Stimulated activated CD4-positive, alpha-beta T cell treated with anti-CD3 and anti-CD28 coated beads, TNF-alpha, amount 100 ng/mL, for 1 hour (primary cell): ENCODE measurements around the gene CNTNAP2.

ENCODE experiments used
- DNase-seq, 3 donors: peaks; one replicate each; pipeline ENCODE4 v3.0.0-alpha.2; 2020; ENCODE audit warnings: low read depth in 3 of 3, low spot score in 1 of 3

The CNTNAP2 gene

GRCh38 chr7:147805996-147806576 lies 1689.5 kb downstream of the CNTNAP2 start:
- DNase-seq, result no peak

GRCh38 chr7:147809786-147810185 lies 1693.2 kb downstream of the CNTNAP2 start:
- DNase-seq, result no peak

GRCh38 chr7:147810269-147810668 lies 1693.7 kb downstream of the CNTNAP2 start:
- no peak for DNase-seq

GRCh38 chr7:147811923-147812322 lies 1695.3 kb downstream of the CNTNAP2 start:
- DNase-seq, result no peak

- no peak for DNase-seq
Measured at GRCh38 chr7:147813316-147813715, 1696.7 kb downstream of the CNTNAP2 start.

GRCh38 chr7:147818317-147818716 lies 1701.7 kb downstream of the CNTNAP2 start:
- DNase-seq, result no peak

- DNase-seq, result no peak
Measured at GRCh38 chr7:147824671-147825070, 1708.1 kb downstream of the CNTNAP2 start.

- DNase-seq, result no peak
Measured at GRCh38 chr7:147829016-147829415, 1712.4 kb downstream of the CNTNAP2 start.

GRCh38 chr7:147833557-147833956 lies 1717.0 kb downstream of the CNTNAP2 start:
- DNase-seq, result no peak

GRCh38 chr7:147833970-147834369 lies 1717.4 kb downstream of the CNTNAP2 start:
- no peak for DNase-seq

GRCh38 chr7:147852833-147853232 lies 1736.2 kb downstream of the CNTNAP2 start:
- no peak for DNase-seq

GRCh38 chr7:147857152-147858140 lies 1740.8 kb downstream of the CNTNAP2 start:
- no peak for DNase-seq

- no peak for DNase-seq
Measured at GRCh38 chr7:147858421-147858820, 1741.8 kb downstream of the CNTNAP2 start.

- DNase-seq, result no peak
Measured at GRCh38 chr7:147859033-147859432, 1742.4 kb downstream of the CNTNAP2 start.

GRCh38 chr7:147859486-147859885 lies 1742.9 kb downstream of the CNTNAP2 start:
- no peak for DNase-seq

GRCh38 chr7:147861058-147861716 lies 1744.6 kb downstream of the CNTNAP2 start:
- no peak for DNase-seq

GRCh38 chr7:147861945-147862344 lies 1745.3 kb downstream of the CNTNAP2 start:
- DNase-seq, result no peak

GRCh38 chr7:147869456-147869855 lies 1752.9 kb downstream of the CNTNAP2 start:
- no peak for DNase-seq

- DNase-seq, result no peak
Measured at GRCh38 chr7:147878912-147879661, 1762.5 kb downstream of the CNTNAP2 start.

- DNase-seq, result no peak
Measured at GRCh38 chr7:147885869-147886268, 1769.3 kb downstream of the CNTNAP2 start.

GRCh38 chr7:147894271-147894670 lies 1777.7 kb downstream of the CNTNAP2 start:
- DNase-seq, result no peak
